IPS-NIHi11 (cell line): ENCODE data around the gene SPATA31A6.
"Not testable (repeated sequence)": the region's sequence is repeated elsewhere in the genome, so short reads cannot be mapped to it uniquely, and the experiment has no call there.

ENCODE experiments used
- DNase-seq: peaks from one replicate; pipeline ENCODE4 v3.0.0; 2012; ENCODE audit warnings: mixed read lengths, low spot score

SPATA31A6 gene

DNA sequence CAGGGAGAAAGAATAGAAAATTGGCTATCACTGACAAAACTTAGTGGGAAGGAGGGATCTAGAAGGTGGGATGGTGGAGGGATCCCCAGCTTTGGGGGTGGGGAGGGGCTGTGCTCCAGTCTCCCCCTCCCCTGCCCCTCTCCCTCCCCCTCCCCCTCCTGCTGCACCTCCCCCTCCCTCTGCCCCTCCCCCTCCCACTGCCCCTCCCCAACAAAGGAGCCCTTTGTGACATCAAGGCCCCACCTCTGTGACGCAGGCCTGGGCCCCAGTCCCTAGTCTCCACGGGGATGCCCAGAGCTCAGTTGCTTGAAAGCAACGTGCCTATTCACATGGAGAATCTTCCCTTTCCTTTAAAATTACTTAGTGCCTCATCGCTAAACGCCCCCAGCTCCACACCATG, at the start of gene SPATA31A6:
Gene SPATA31A6, plus strand, starts transcription at position 301 of the 400 bp plus-strand sequence. Its CDS starts 29 bp downstream, at position 330.
- not testable (repeated sequence) for DNase-seq

DNA sequence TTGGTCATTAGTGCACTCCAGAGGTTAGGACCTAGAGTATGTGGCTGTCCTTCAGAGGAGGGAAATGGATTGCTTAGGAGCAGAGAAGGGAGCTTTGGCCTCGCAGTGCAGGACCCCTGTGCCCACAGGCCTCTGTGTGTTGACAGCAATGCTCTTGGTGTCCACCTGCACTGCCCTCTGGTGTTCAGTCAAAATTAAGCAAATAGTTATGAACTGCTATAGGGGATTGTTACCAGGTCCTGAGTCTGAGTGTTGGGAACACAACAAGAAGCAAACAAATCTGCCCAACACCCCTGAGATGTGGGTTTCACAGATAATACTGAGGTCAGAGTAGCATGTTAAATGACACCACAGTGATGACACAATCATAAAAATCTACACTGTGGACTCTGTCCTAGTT, 23.2 kb upstream of the SPATA31A6 start:
- not testable (repeated sequence) for DNase-seq

DNA sequence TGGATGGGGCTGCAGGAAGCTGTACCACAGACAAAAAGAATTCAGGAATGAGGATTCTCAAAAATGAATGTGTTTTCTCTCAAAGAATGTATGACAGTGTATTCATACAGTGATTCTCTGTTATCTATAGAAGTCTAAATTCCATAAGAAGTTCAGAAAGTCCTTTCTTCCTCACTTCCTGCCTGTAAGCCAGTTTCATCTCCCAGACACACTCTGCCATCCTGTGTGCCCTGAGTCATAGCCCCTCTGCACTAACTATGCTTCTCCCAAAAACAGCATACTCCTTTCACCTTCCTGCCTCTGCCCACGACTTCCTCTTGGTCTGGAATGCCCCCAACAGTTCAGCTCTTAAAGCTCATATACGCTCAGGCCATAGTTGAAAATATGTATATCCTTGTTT, 36.4 kb downstream of the SPATA31A6 start:
- DNase-seq = not testable (repeated sequence)

DNA sequence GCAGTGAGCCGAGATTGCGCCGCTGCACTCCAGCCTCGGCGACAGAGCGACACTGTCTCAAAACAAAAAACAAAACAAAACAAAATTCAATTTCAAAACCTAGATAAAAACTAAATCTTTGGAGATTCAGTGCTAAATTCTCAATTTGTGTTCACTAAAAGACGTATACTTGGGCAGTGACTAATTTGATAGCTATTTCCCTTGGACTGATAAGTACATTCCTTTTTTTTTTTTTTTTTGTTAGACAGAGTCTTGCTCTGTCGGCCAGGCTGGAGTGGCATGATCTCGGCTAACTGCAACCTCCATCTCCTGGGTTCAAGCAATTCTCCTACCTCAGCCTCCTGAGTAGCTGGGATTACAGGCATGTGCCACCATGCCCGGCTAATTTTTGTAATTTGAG, 39.8 kb downstream of the SPATA31A6 start:
- DNase-seq = not testable (repeated sequence)

DNA sequence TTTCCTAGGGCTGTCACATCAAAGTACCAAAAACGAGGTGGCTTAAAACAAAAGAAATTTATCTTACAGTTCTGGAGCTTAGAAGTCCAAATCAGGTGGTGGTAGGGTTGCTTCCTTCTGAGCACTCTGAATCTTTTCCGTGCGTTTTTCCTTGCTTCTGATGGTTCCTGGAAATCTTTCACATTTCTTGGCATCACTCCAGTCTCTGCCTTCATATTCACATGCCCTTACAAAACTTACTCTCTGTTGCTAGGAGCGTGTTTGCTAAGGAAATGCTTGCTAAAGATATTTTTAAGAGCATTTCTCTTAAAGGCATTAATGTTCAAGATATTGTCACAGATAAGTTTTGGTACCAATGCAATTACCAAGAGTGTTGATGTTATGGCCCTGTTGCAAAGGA, 49.6 kb downstream of the SPATA31A6 start:
- not testable (repeated sequence) for DNase-seq

DNA sequence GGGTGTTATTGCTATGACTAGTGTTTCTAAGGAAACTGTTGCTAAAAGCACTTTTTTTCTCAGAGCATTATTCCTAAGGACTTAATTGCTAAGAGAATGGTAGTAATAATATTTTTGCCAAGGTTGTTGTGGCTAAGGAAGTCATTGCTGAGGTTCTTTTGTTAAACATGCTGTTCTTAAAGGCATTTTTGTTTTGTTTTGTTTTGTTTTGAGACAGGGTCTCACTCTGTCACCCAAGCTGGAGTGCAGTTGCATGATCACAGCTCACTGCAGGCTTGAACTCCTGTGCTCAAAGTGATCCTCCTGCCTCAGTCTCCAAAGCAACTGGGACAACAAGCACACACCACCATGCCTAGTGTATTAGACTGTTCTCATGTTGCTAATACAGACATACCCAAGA, 51.2 kb downstream of the SPATA31A6 start:
- not testable (repeated sequence) for DNase-seq

DNA sequence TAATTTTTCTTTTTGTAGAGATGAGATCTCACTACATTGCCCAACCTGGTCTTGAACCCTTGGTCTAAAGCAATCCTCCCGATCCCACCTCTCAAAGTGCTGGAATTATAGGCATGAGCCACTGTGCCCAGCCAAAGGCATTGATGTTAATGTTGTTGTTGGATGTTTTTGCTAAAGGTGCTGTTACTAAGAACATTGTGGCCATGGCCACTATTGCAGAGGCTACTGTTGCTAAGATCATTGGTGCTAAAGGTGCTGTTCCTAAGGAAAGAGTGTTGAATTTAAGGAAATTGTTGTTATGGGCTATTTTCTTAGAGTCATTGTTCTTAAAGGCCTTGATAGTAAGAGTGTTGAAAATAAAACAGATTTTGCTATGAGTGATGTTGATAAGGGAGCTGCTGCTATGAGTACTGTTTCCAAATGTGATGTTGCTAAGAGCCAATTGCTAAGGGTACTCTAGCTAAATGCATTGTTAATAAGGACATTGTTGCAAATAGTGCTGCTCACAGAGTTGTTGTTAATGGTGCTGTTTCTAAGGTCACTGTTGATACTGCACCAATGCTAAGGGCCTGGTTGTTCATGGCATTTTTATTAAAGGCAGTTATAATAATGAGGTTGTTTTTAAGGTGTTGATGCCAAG, 52.0 kb downstream of the SPATA31A6 start:
- DNase-seq = not testable (repeated sequence)

DNA sequence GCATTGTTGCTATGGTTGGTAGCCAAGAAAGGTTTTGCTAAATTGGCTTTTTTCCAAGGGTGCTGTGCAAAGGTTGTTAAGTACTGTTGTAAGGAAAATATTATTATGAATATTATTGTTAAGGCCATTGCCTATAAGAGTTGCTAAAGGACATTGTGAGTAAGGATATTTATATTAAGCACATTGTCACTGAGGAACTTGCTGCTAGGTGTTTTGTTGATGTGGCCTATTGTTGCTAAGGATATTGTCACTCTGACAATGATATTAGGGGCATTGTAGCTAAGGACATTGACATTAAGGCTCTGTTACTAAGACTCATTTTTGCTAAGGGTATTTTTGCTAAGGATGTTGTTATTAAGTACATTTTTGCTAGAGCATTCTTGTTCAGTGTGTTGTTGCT, 52.6 kb downstream of the SPATA31A6 start:
- not testable (repeated sequence) for DNase-seq

DNA sequence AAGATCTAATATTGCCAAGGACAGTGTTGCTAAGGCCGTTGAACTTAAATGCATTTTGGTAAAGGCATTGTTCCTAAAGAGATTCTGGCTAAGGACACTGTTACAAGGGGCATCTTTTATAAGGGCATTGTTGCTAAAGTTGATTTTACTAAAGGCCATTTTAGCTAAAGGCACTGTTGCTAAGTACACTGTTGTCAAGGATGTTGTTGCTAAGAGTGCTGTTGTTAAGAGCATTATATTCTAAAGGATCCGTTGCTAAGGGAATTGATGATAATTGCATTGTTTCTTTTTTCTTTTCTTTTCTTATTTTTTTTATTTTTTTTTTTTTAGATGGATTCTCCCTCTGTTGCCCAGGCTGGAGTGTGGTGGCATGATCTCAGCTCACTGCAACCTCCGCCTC, 53.9 kb downstream of the SPATA31A6 start:
- not testable (repeated sequence) for DNase-seq

DNA sequence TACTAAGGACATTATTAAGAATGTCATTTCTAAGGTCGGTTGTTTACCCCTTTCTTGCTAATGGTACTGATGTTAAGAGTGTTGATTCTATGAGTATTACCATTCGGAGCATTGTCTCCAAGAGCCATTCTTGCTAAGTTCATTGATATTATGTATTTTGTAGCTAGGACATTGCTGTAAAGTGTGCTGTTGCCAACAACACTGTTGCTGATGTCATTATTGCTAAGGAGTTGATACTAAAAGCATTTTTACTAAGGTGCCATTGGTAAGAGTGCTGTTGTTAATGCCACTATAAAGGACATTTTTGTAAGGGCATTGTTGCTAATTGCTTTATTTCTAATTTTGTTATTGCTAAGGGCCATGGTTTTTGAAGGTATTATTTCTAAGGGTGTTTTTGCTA, 55.4 kb downstream of the SPATA31A6 start:
- DNase-seq = not testable (repeated sequence)
